T1000 (cell line): ENCODE measurements around the gene GPD1.
A peak's percentile ranks its signal among the peaks of the same experiment; 100 is the strongest.
"Not testable (repeated sequence)": the region's sequence is repeated elsewhere in the genome, so short reads cannot be mapped to it uniquely, and the experiment has no call there.

Experiments
- DNase-seq: peaks from one replicate; lab custom pipeline; 2025; ENCODE audit warnings: mixed read lengths; lab: John Stamatoyannopoulos, UW

GPD1 gene

GRCh38 chr12:50073712-50074111 is 30.1 kb upstream of the GPD1 start:
- no peak for DNase-seq

- peak; percentile 80 for DNase-seq
These were observed 28.6 kb upstream of the GPD1 start for GRCh38 chr12:50074936-50075807.

- DNase-seq, result no peak
These were observed 28.0 kb upstream of the GPD1 start for GRCh38 chr12:50075808-50076170.

- DNase-seq, result no peak
These were observed 26.7 kb upstream of the GPD1 start for GRCh38 chr12:50077099-50077498.

- no peak for DNase-seq
These were observed 25.5 kb upstream of the GPD1 start for GRCh38 chr12:50078281-50078680.

GRCh38 chr12:50079771-50080170 is 24.0 kb upstream of the GPD1 start:
- no peak for DNase-seq

GRCh38 chr12:50081096-50081808 is 22.6 kb upstream of the GPD1 start:
- no peak for DNase-seq

GRCh38 chr12:50082644-50083043 is 21.2 kb upstream of the GPD1 start:
- no peak for DNase-seq

- DNase-seq, result no peak
These were observed 20.5 kb upstream of the GPD1 start for GRCh38 chr12:50083301-50083700.

- not testable (repeated sequence) for DNase-seq
These were observed 19.4 kb upstream of the GPD1 start for GRCh38 chr12:50084409-50084774.

- peak; percentile 83 for DNase-seq
These were observed 18.8 kb upstream of the GPD1 start, which contains the start of gene SMARCD1 for GRCh38 chr12:50084775-50085614. Gene SMARCD1 (plus strand): TSS chr12:50085342. CDS start chr12:50085370, 28 bp downstream.

- no peak for DNase-seq
These were observed 18.2 kb upstream of the GPD1 start for GRCh38 chr12:50085615-50086072.

GRCh38 chr12:50086148-50086547 is 17.7 kb upstream of the GPD1 start:
- DNase-seq, result no peak

GRCh38 chr12:50087151-50087550 is 16.7 kb upstream of the GPD1 start:
- DNase-seq, result no peak

- no peak for DNase-seq
These were observed 15.8 kb upstream of the GPD1 start for GRCh38 chr12:50087995-50088394.

GRCh38 chr12:50088577-50089335 is 15.1 kb upstream of the GPD1 start:
- no peak for DNase-seq

- no peak for DNase-seq
These were observed 14.1 kb upstream of the GPD1 start for GRCh38 chr12:50089730-50090129.

GRCh38 chr12:50090391-50090790 is 13.4 kb upstream of the GPD1 start:
- no peak for DNase-seq

GRCh38 chr12:50097952-50098351 is 5.9 kb upstream of the GPD1 start:
- no peak for DNase-seq

GRCh38 chr12:50099302-50100008 is 4.4 kb upstream of the GPD1 start:
- DNase-seq, result no peak

- no peak for DNase-seq
These were observed 3.2 kb upstream of the GPD1 start for GRCh38 chr12:50100561-50100960.
